GM21381 (cell line): ENCODE results near the gene TPRG1.

ENCODE experiments used
- ATAC-seq: cut with Tn5 transposase; IDR thresholded peaks from one replicate; pipeline ENCODE4 v1.9.1; 2021; ENCODE audit warnings: mild to moderate bottlenecking, moderate library complexity; ENCODE audit not compliant: unreplicated experiment

Gene TPRG1

DNA sequence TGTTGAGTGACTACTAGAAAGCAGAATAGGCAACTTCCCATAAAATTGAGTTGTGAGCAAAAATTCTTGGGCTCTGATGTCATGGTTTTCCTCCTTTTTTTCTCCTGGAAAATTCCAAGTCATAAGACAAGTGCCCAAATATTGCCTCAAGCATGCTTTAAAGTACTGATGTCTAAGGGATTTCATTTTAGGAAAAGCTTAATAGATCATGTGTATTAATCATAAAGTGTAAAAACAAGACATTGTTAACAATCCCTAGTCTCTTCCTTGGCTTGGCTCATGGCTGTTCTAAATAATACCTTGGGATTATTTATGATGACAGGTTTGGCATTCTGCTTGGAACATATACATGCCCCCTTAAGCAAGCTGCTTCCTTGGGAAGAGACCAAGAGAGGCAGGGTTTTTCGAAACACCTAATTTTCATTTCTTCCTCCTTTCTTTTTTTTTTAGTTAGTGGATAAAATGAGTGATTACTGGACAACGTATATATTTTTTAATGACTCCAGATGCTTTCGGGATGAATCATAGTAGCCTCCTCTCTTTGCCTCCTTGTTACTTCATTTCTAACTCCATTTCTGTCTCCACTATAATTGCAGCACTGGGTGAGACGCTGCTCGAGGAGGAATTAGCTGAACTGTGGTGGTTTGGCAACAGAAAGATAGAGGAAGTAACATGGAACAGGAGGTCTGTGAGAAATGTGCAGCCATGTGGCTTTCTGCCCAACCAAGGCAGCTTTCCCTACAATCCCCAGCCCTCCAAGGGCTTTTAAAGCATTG is 104.9 kb downstream of the TPRG1 start:
- ATAC-seq = no peak

DNA sequence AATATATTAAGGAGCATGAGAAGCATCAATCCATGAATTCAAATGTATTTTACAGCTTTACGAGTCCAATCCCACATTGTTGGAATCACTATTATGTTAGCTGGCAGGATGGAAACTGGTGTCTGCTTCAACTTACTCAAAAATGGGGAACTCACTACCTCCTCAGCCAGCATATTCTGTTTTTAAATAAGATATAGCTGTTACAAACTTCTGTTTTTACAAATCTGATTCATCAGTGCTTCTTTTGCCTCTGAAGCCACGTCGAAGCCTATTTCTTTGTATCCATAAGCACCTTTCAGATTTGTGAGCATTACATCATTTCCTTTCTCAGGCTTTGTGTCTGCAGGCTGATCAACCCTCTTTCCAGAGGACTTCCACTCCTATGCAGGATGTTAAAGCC is 105.9 kb downstream of the TPRG1 start:
- ATAC-seq = no peak

DNA sequence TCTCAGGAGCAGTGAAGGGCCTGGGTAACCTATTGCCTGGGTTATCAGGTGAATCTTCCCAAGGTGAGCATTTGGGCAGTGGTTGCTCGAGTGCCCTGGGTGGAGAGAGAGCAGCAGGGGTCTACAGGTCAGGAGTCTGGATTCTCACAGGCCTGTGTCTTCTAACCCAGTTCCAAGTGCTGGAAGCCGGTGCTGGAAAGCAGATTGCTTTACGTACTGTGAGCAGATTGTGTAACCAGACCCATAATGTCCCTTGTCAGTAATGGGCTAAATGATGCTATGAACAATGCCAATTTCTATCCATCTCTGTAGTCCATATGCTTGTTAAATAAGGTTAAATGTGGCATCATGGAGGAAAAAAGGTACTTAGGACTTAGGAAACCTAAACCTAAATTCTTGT is 106.5 kb downstream of the TPRG1 start:
- no peak for ATAC-seq

DNA sequence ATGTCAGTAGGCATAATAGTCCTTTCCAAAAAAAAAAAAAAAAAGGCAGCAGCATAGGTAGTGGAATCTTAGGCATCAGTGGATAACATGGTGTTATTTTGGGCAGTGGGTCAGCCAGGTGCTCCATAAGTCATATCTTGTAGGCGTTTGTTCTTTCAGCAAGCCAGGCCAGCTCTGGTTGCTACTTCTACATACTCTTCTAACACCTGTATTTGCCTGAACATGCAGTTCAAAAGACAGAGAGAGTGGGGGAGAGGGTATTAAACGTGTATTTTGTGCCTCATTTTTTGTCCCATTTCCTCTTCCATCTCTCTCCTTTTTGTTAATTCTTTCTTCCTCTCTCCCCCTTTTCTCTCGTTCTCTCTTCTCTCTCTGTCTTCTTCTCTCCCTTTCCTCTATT is 110.4 kb downstream of the TPRG1 start:
- no peak for ATAC-seq

DNA sequence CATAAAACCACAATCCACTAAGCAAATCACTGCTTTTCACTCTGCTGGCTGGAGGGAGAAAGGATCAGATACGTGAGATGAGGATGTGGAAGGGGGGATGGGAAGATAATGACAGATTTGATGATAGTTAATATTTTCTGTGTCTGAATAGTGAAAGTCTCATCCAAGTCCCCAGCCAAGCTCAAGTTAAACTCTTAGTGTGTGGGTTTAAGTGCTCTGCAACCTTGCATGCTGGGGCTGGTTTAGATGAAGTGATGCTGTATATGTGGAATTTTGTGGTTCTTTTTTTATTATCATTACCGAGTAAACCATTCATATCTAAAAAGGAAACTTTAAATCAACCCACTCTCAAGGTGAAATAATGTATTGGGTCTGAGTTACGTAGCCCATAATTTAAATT is 111.0 kb downstream of the TPRG1 start:
- ATAC-seq = no peak

DNA sequence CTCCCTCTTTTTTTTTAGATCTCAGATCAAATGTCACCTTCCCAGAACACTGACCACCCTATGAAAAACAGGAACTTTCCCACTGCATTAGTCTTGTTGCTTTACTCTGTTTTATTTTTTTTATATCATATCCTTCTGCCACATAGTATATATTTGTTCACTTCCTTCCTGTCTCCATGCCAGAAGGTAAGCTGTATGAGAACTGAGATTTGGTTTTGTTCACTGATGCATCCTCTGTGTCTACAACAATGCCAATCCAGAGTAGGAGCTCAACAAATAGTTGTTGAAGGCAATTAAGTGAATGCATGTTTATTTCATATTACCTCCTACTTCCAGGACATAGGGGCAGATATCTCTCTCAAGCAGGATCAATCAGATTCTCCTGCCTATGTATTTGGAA is 114.4 kb downstream of the TPRG1 start:
- no peak for ATAC-seq

DNA sequence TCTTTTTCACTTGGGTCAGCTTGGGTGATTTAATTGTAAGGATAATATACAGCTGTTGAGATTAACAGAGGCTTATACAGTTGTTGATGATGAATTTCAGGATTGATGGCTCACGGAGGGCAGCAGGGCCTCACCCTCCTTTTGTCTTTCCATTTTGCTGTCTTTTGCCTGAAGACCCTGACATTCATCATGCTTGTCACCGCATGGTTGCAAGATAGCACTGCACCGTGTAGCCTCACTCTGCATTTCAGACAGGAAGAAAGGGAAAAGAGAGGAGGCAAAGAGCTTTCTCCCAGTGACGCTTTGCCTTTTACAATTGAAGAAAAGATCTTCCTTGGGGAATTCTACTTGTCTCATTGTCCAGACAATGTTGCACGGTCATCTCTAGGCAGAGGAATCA is 115.1 kb downstream of the TPRG1 start:
- no peak for ATAC-seq

DNA sequence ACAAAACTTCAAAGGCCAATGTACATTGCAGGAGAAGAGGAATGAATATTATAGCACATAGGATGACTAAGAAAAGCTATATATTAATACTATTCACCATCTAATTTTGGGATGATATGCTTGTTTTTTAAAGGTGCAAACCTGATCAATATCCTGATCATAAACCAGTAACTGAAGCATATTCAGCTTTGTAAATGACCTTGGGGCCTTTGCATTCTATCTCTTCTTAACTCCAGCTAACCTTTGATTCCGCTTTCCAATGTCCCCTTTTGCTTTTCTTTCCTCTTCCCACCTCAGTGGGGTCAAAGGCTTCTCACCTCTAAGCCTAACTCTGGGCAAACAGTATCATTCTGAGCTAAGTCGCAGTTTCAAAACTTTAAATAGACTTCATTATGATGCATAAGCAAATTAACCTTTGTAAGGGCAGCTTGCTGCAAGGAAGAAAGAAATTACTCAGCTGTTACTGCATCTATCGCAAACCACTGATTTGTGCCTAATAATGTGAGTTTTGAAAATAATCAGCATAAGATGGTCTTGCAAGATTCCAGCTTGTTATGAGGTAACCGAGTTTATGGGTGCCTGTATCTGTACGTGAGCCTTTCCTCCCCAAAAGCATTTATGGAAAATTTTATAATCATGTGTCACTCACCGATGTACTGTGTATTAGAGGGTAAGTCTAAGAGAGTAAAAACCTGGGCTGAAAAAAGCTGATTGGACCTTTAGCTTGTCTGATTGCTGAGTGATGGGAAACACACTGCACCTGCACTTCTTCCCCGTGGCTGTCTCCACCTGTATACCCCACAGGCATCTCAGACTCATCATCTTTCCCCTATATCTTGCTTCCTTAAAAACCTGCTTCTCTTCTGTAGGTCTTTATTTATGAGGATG is 116.8 kb downstream of the TPRG1 start:
- ATAC-seq = peak; percentile 93

DNA sequence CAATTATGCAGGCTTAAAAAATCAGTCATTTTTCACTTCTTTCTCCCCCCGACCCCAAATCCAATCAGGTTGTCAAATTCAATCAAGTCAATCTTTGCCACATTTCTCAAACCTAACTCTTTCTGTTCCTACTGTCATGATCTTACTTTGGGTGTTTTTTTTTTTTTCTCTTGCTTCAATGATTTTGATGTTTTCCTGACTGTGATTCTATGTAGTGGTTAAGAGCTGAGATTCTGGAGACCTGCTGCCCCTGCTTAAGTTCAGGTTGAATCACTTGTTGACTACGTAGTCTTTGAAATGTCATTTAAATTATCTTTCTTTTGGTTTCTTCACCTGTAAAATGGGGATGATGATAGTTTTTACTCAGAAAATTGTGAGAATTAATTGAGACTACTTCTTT is 117.5 kb downstream of the TPRG1 start:
- ATAC-seq = no peak

DNA sequence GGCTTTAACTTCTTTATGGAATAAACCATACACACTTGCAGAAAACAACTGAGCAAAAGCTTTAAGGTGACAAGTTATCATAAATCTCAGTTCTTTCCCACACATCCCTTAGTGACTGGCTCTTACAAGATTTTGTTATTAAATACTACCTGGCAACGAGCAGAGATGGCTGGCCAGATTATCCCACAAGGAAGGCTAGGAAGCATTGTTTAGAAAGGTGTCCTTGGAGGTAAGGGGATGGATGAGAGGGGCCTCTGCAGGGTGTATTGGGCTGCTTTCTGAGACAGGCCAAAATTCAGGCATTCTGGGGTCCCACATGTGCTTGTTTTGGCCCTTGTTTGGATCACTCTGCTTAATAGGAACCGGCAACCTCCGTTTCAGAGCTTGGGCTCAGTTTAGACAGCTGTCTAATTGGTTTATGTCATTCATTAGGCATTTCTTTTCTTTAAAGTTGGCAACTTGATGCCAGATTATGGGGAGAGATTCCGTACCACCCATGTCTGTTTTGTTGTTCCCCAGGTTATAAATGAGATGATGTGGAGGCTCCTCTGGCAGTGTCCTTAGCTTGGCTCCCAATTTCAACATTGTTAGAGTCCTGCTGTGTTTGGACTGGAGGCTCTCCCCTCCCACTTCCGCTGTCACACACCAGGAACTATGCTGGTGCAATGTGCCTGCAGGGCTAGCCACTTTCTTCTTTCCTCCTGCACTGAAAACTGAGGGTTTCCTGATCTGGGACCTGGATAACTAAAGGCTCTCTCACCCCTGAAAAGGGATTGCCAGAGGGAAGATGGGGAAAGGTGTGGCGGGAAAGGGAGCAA is 121.1 kb downstream of the TPRG1 start:
- no peak for ATAC-seq

DNA sequence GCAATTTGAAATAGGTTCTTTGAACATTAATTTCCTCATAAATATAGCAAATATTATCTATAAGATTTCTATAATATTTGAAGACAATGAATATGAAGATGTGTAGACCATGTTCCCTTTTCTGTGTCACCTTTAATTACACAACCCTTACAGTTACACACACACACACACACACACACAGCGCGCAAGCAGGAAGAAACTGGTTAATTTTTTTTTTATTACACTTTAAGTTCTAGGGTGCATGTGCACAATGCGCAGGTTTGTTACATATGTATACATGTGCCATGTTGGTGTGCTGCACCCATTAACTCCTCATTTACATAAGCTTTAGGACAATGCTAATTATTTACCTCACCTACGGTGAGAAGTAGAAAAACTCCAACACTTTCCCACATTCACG is 122.9 kb downstream of the TPRG1 start:
- ATAC-seq = no peak

DNA sequence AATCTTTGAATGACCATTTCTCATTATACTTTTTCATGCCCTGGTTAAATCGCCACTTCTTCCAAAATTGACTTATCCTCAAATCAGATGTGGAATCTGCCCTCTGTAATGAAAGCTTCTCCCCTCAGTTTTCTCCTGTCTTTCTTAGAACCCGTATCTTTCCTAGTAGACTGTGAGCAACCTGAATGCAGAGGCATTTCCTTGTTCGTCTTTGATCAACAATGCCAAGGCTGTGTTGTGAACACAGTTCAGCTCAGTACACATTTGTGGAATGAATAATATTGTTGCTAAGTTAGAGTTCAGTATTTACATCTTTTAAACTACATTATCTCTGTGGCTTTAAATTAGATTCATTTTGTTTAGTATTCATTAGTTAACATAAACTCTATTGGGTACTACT is 123.3 kb downstream of the TPRG1 start:
- no peak for ATAC-seq

DNA sequence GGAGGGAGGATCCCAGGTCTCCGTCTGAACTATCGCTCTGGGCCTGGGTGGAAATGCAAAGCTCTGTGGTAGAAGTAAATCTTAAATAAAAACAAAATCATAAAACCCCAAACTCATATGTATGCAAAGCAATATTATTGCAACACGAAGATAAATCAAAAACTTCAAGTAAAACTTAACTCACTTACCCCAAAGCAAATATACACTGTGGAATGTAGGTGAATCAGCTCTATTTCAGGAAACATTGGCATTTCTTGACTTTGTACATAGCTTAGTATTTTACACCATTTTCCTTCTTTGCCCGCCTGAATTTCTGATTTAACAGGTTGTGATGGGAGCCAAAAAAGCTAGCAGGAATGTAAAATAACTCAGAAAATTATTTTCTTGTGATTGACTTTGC is 126.2 kb downstream of the TPRG1 start:
- no peak for ATAC-seq

DNA sequence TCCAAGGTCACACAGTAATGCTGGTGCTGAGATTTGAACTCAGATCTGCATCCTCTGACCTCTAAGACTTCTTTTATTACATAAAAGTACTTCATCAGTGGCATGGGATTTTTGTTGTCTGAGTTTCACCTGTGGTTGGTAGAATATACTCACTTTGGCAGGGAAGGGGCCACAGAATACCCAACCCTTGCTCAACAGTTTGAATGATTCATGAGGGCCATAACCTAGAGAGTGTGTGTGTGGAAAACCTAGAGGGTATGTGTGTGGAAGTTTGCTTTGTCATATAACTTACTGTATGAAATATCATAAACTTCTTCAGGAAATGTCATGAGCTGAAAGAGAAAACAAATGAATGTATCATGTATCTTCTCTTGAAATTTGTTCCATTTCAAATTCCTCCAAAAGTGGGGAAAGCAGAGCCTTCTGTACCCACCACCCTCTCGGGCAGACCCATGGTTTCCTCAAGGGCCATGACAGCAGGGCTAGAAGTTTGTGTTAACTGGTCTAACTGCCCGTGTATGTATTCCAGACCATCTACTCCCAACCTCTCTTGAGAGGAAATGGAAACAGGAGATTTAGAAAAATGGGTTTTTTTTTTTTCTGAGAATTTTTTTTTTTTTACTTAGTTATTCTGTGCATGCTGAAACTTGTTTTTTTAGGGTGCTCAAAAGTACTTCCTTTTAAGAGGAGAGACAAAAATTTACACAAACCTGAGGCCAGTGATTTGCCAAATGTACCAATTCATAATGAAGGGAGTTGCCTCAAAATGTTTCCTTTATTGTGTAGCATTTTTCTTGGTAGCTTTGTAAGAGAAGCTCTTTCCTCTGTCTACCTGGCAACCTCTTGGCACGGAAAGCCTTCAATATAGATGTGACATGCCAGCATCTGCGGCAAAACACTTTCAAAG is 127.0 kb downstream of the TPRG1 start:
- no peak for ATAC-seq

DNA sequence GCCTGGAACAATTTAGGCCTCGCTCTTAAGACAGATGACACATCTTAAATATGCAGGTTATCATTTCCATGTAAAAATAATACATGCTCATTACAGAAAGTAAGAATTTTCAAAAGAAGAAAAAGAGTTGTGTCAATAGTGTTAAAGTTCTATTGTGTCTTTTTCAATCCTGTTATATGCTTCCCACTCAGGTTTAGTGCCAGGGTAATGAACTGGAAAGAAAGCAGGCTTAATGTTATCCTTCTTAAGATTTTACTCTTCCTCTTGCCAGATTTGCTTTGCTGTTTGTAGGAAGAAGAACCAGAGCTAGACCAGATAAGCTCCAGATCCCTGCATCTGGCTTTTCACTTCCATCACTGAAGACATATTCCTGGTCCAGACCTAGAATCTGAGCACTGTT is 128.6 kb downstream of the TPRG1 start:
- no peak for ATAC-seq

DNA sequence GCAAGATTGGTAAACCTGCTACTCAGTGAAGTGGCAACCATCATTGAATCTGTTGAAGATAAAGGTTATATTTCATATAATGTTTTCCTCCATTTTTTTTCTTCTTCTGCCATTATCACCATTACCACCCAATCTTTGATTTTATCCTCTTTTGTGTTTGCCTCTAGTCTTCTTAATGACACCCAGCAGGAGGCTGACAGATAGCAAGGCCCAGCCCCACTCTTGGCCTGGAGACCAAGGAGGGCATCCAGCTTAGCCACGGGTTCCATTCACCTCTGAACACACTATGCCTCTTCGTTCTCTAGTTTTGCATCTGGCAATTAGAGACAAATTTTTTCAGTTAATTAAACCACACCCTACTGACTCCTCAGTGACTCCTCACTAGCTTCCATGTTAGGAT is 129.7 kb downstream of the TPRG1 start:
- no peak for ATAC-seq

DNA sequence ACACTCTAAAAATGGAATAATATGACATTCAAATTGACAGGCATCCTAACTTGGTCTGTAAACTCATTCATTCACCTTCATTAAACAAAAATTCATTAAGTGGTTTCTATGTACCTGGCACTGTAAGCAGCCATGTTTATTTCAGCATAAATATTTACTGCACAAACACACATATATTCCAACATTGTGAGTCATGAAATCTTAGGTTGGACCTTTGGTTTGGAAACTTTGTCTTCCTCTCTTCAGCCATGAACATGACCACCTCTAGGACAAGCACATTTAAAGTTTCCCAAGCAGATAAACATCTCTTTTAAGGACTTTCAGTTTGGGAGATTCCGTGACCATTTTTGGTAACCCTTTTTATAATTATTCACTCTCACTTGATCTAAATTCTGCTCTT is 131.8 kb downstream of the TPRG1 start:
- ATAC-seq = no peak

DNA sequence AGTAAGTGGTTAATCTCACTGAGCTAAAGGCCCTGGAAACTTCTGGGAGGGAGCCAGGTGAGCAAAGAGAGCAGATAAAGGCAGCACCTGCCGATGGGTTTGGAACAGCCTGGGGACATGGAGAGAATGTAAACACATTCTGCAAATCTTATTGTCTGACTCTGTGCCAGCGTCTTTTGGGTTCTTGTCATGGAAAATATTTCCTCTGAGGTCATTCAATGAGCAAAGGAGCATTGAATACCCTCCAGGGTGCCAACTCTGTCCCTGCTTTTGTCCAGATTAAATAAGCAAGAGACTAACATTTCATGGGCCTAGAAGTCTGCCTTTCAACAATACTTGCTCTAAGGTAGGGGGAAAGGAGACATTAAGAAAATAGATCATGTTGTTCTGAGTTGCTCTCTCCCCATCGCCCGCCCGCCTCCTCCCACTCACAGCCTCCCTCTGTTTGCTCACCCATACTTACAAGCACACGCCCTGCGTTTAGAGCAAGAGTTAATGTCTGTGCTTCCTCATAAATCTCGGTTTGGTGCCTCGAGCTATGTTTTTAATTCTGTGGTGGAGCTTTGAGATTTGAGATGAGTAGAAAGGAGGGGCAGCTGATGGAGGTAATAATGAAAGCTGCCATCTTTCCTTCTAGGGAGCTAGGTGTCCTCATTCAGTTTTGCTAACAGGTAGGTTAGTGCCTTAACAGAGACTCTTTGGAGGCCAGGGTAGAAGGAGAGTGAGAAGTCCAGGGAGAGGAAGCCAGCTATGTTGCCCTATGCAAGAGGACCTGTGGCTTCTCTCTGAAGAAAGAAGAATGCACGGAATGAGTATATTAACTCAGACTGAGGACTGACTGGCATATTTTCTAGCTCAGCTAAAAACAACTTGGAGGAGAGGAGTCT is 132.9 kb downstream of the TPRG1 start:
- peak; percentile 7 for ATAC-seq

DNA sequence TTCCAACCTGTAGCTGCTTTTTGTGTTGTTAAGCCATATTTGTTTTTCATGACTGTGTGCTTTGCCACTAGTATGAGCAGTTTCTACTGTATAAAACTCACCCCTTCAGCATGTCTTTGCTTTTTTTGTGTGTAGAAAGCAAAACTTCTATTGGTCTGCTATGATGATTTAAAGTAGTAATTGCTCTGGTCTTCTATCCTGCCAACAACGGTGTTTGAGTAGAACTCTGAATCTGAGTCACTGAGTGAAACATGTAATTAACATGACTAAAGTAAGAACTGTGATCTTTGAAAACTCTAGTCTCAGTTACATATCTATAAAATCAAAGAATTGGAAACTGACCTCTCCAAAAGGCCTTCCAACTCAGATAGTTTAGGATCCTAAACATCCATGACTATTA is 133.6 kb downstream of the TPRG1 start:
- peak; percentile 45 for ATAC-seq
